ENCODE results near the gene HERC3.

The HERC3 gene

GRCh38 chr4:88722828-88723227 lies 130.5 kb downstream of the HERC3 start:
- DNase-seq: no peak

- DNase-seq: no peak
These were observed 132.1 kb downstream of the HERC3 start for GRCh38 chr4:88724406-88724805.

GRCh38 chr4:88725143-88725542 lies 132.9 kb downstream of the HERC3 start:
- no peak for DNase-seq

- no peak for DNase-seq
These were observed 133.7 kb downstream of the HERC3 start for GRCh38 chr4:88725986-88726385.

- no peak for DNase-seq
These were observed 135.9 kb downstream of the HERC3 start for GRCh38 chr4:88728146-88728545.

- DNase-seq: no peak
These were observed 137.0 kb downstream of the HERC3 start for GRCh38 chr4:88729146-88729760.

GRCh38 chr4:88730811-88731210 lies 138.5 kb downstream of the HERC3 start:
- DNase-seq: no peak

GRCh38 chr4:88731381-88731780 lies 139.1 kb downstream of the HERC3 start:
- DNase-seq: no peak

- DNase-seq: no peak
These were observed 140.6 kb downstream of the HERC3 start for GRCh38 chr4:88732714-88733368.

- DNase-seq: no peak
These were observed 142.2 kb downstream of the HERC3 start for GRCh38 chr4:88734403-88734949.

GRCh38 chr4:88735564-88735963 lies 143.3 kb downstream of the HERC3 start:
- no peak for DNase-seq

- DNase-seq: no peak
These were observed 144.0 kb downstream of the HERC3 start for GRCh38 chr4:88736264-88736663.

- peak; percentile 8 for DNase-seq
These were observed 145.1 kb downstream of the HERC3 start for GRCh38 chr4:88737307-88737941.

- no peak for DNase-seq
These were observed 145.9 kb downstream of the HERC3 start for GRCh38 chr4:88738180-88738579.

GRCh38 chr4:88742561-88742960 lies 150.3 kb downstream of the HERC3 start:
- DNase-seq: no peak

GRCh38 chr4:88743696-88744095 lies 151.4 kb downstream of the HERC3 start:
- DNase-seq: no peak

GRCh38 chr4:88744609-88745008 lies 152.3 kb downstream of the HERC3 start:
- no peak for DNase-seq

- no peak for DNase-seq
These were observed 152.9 kb downstream of the HERC3 start for GRCh38 chr4:88745175-88745574.

GRCh38 chr4:88745581-88746163 lies 153.4 kb downstream of the HERC3 start:
- no peak for DNase-seq

- DNase-seq: no peak
These were observed 153.9 kb downstream of the HERC3 start for GRCh38 chr4:88746206-88746605.

- DNase-seq: no peak
These were observed 155.1 kb downstream of the HERC3 start for GRCh38 chr4:88747351-88747750.

GRCh38 chr4:88750369-88750768 lies 158.1 kb downstream of the HERC3 start:
- no peak for DNase-seq

GRCh38 chr4:88751258-88752075 lies 159.2 kb downstream of the HERC3 start:
- no peak for DNase-seq
